A673 (cell line): ENCODE data around the gene PARD6G. TPM values are rescaled to one million over a fixed set of nuclear protein-coding genes. Genes with fewer than 3 reads are reported as not detected.

Experiments used
- BruUV-seq: library from RNA; stranded (reverse); fragments of 400-500 nt; replicated peaks from 2 replicates; lab custom pipeline; 2021; lab: Mats Ljungman, UMichigan
- CTCF ChIA-PET: fragments of 300-600 bp; sonication (Branson Sonifier 250); formaldehyde crosslinking; loops from one replicate; lab custom pipeline; 2022; ENCODE audit warnings: antibody characterized with exemption; lab: Charles Lee
- POLR2A ChIA-PET: fragments of 300-600 bp; sonication (Branson Sonifier 250); formaldehyde crosslinking; loops from one replicate; lab custom pipeline; 2022; ENCODE audit warnings: antibody characterized with exemption; ENCODE audit not compliant: low non-redundant PET; lab: Charles Lee
- DNase-seq: peaks from one replicate; pipeline ENCODE4 v3.0.0-alpha.2; 2015; ENCODE audit warnings: low spot score
- H3K27ac ChIP-seq: fragments of 200-600 bp; sonication (generic); 2 replicates; pipeline ENCODE4 v1.5.1; 2016; ENCODE audit warnings: mixed run types, low read depth, mild to moderate bottlenecking, mixed read lengths, antibody characterized with exemption, low read length; ENCODE audit not compliant: poor library complexity, severe bottlenecking
- H3K27me3 ChIP-seq: fragments of 200-600 bp; sonication (generic); replicated peaks from 2 replicates; pipeline ENCODE4 v1.6.1; 2017; ENCODE audit warnings: mixed run types, low read depth, mild to moderate bottlenecking, mixed read lengths, antibody characterized with exemption, low read length; ENCODE audit not compliant: insufficient read depth, poor library complexity
- H3K36me3 ChIP-seq: fragments of 200-600 bp; sonication (generic); 2 replicates; pipeline ENCODE4 v1.6.1; 2016; ENCODE audit warnings: mixed run types, mild to moderate bottlenecking, mixed read lengths, antibody characterized with exemption, low read length; ENCODE audit not compliant: insufficient read depth, poor library complexity, severe bottlenecking
- H3K4me1 ChIP-seq: fragments of 200-600 bp; sonication (generic); 2 replicates; pipeline ENCODE4 v1.6.1; 2017; ENCODE audit warnings: mixed run types, mild to moderate bottlenecking, mixed read lengths, antibody characterized with exemption, low read length; ENCODE audit not compliant: insufficient read depth, poor library complexity, severe bottlenecking
- H3K4me3 ChIP-seq: fragments of 200-600 bp; sonication (generic); 2 replicates; pipeline ENCODE4 v1.5.1; 2016; ENCODE audit warnings: low read depth, mixed run types, mild to moderate bottlenecking, mixed read lengths, low read length; ENCODE audit not compliant: poor library complexity, severe bottlenecking
- H3K9me3 ChIP-seq: fragments of 200-600 bp; sonication (generic); 2 replicates; pipeline ENCODE4 v1.6.1; 2016; ENCODE audit warnings: mixed run types, low read depth, mild to moderate bottlenecking, mixed read lengths, antibody characterized with exemption, low read length; ENCODE audit not compliant: poor library complexity, severe bottlenecking
- CTCF ChIP-seq: fragments of 300-800, 200-600 bp; sonication (generic); conservative IDR thresholded peaks from 2 replicates; pipeline ENCODE4 v1.5.1; 2017; ENCODE audit warnings: low read depth, mild to moderate bottlenecking, antibody characterized with exemption, low read length, moderate library complexity, mixed read lengths
- EZH2 ChIP-seq: fragments of 200-600 bp; sonication (generic); IDR thresholded peaks from 2 replicates; pipeline ENCODE4 v1.6.1; 2017; ENCODE audit warnings: borderline replicate concordance, low read depth, mild to moderate bottlenecking, mixed read lengths, antibody characterized with exemption, low read length; ENCODE audit not compliant: poor library complexity, severe bottlenecking
- intact Hi-C: fragments of 100-400 bp; cut with micrococcal nuclease; formaldehyde crosslinking; loops from one replicate; pipeline ENCODE4 v1.10.0; 2022; ENCODE audit not compliant: unreplicated experiment
- total RNA-seq: library from RNA; stranded (reverse); gene quantifications from 2 replicates; pipeline ENCODE4 v1.2.3, GENCODE V29; 2021

Gene PARD6G
- total RNA-seq, 1 experiment from 2014 or later: 7.9 TPM

DNA sequence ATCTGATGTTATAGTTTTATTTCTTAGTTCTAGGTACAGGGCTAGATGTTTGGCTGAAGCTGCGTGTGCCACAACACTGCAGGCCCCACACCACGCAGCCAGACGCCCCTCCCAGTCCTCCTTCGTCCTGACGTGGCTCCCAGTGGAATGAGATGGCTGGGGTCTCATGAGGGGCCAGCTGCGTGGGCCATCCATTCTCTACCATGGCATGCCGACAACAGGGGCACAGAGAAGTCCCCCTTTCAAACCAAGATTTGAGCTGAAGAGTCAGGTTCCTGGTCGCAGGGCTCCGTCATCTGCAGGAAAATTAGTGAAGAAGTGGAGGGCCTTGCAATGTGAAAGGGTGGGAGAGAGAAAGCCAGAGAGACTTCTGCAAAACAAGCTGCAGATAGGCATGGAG, 64.5 kb downstream of the PARD6G start:
- Histone ChIP-seq H3K9me3 (no peaks in the 10 kb centered on the region), H3K36me3 (no peaks in the 10 kb centered on the region), H3K4me1 (no peaks in the 10 kb centered on the region), H3K27ac (no peak overlapping the region), H3K4me3 (no peak overlapping the region), H3K27me3 (no peaks in the 10 kb centered on the region)
- no peak for DNase-seq
- ChIA-PET POLR2A (no interaction called here), CTCF (no interaction called here)
- no TSS peak for BruUV-seq
- TF ChIP-seq EZH2: no peak
- TF ChIP-seq CTCF: no peak
- intact Hi-C loops: no loop called here

DNA sequence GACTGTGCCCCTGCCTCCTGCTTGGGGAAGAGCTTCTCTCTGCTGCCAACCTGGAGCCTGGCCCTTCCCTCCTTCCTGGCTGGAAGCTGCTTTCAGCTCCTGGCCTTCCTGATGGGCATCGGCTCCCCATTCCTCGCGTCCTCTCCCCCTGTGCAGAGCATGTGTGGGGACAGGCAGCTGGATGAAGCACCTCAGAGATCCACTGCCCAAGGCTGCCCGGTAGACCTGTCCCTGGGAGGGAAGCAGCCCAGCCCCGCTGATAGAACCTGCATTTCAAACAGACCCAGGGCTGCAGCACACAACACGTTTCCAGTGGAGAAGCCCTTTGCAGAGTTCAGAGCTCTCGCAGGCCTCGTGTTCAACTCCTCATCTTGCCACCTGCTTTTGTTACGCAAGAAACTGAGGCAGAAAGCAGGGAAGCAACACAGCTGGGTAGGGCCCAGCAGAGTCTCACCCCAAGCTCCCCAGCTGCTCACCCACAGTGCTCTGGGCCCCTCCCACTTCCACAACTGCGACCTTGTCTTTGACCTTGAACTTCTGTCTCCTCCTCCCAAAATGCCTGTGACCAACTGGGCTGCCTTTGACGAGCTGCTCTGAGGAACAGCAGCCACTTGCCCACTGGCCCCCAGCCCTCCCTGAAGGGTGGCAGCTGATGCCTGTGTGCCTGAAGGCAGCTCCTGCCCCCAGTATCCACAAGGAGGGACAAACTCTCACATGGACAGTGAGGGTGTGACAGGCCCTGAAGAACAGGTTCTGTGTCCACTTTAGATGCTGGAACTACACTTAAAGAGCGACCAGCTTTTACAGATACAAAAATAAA, 65.5 kb downstream of the PARD6G start:
- intact Hi-C loops: no loop called here
- H3K9me3 ChIP-seq: no peaks in the 10 kb centered on the region
- DNase-seq: no peak
- BruUV-seq: no TSS peak
- no peak overlapping the region for H3K27ac ChIP-seq
- TF ChIP-seq CTCF: no peak
- TF ChIP-seq EZH2: no peak
- ChIA-PET POLR2A (no interaction called here), CTCF (no interaction called here)
- H3K4me3 ChIP-seq: no peak overlapping the region
- no peaks in the 10 kb centered on the region for H3K36me3 ChIP-seq
- H3K4me1 ChIP-seq: no peaks in the 10 kb centered on the region
- no peaks in the 10 kb centered on the region for H3K27me3 ChIP-seq

DNA sequence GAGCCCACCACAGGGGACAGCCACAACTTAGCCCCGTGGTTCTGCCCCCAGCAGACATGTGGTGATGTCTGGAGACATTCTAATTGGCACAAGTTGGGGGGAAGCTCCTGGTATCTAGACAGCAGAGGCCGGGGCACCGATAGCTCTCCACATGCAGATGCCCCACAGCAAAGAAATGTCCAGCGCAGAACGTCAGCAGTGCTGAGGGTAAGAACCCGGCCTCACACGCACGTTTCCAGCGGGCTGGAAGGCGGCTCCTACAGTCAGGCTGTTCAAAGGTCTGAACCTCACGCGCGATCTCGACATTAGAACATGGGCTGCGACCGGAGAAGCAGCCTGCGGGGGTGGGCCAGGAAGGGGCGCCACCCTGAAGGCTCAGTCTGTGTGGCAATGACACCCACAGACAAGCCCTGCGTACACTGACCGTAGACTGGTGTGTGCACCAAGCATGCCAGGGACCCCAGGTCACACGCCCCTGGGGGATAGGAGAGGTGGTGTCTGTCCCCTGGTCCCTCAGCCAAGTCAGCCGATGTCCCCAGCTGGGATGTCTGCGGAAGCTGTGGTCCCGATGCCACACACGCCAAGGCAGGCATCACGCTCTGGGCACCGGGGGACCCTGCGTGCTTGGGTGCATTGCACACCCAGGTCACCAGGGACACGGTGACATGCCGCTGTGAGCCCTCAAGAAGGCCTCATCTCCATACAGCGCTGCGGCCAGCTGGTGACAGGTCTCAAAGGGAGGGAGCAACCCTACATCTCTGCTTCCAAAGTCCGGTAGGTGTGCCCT, 66.3 kb downstream of the PARD6G start:
- no TSS peak for BruUV-seq
- Histone ChIP-seq H3K4me1 (no peaks in the 10 kb centered on the region), H3K27me3 (no peaks in the 10 kb centered on the region), H3K9me3 (no peaks in the 10 kb centered on the region), H3K4me3 (no peak overlapping the region), H3K27ac (no peak overlapping the region), H3K36me3 (no peaks in the 10 kb centered on the region)
- TF ChIP-seq CTCF: no peak
- TF ChIP-seq EZH2: no peak
- no peak for DNase-seq
- POLR2A ChIA-PET: no interaction called here
- CTCF ChIA-PET: no interaction called here
- intact Hi-C loops: no loop called here
